Sigmoid colon (tissue), 7 donors: ENCODE measurements around the gene PARD3. TPM values are rescaled to one million over a fixed set of nuclear protein-coding genes. Genes with fewer than 3 reads are reported as not detected.
"Not testable (repeated sequence)": the region's sequence is repeated elsewhere in the genome, so short reads cannot be mapped to it uniquely, and the experiment has no call there.

Source experiments
- DNase-seq: peaks from one replicate; pipeline ENCODE4 v3.0.0-alpha.2; 2019
- H3K27ac ChIP-seq, 4 donors: fragments of 200-600 bp; sonication (generic); one replicate each; pipeline ENCODE4 v1.5.1; 2016 to 2019; ENCODE audit warnings: mild to moderate bottlenecking in 1 of 4
- H3K27me3 ChIP-seq, 3 donors: fragments of 200-600 bp; sonication (generic); one replicate each; pipeline ENCODE4 v1.5.1; 2019; ENCODE audit warnings: mild to moderate bottlenecking in 1 of 3
- H3K36me3 ChIP-seq, 4 donors: fragments of 200-600 bp; sonication (generic); one replicate each; pipeline ENCODE4 v1.5.1; 2016 to 2019
- H3K4me1 ChIP-seq, 4 donors: fragments of 200-600 bp; sonication (generic); one replicate each; pipeline ENCODE4 v1.5.1; 2017 to 2019
- H3K4me3 ChIP-seq, 4 donors: fragments of 200-600 bp; sonication (generic); one replicate each; pipeline ENCODE4 v1.5.1; 2017 to 2019; ENCODE audit warnings: mild to moderate bottlenecking in 2 of 4, moderate library complexity in 1 of 4
- H3K9me3 ChIP-seq, 4 donors: fragments of 200-600 bp in 3 of 4; sonication (generic) in 3 of 4; one replicate each; pipeline versions ENCODE4 v1.5.1 to v1.6.1; 2013 to 2019
- CTCF ChIP-seq, 4 experiments: fragments of 450-650 bp in 3 of 4; fragments of 200-600 bp in 1 of 4; IDR thresholded peaks; one replicate each; pipeline ENCODE4 v1.5.1; 2016 to 2019; ENCODE audit warnings: antibody characterized with exemption in 4 of 4, mild to moderate bottlenecking in 3 of 4, moderate library complexity in 2 of 4
- EP300 ChIP-seq, 4 donors: sonication (generic); formaldehyde crosslinking; IDR thresholded peaks; one replicate each; pipeline ENCODE4 v1.6.1; 2017; ENCODE audit warnings: antibody characterized with exemption in 4 of 4
- POLR2A ChIP-seq, 2 donors: fragments of 450-650 bp; IDR thresholded peaks; one replicate each; pipeline ENCODE4 v1.6.1; 2016; ENCODE audit warnings: antibody characterized with exemption in 2 of 2, mild to moderate bottlenecking in 2 of 2, moderate library complexity in 2 of 2
- POLR2AphosphoS5 ChIP-seq, 4 donors: sonication (generic); formaldehyde crosslinking; IDR thresholded peaks; one replicate each; pipeline ENCODE4 v1.6.1; 2017; ENCODE audit warnings: antibody characterized with exemption in 4 of 4
- WGBS, 2 donors: extraction: QIAGEN DNeasy Blood & Tissue Kit; methylation state at CpG; one replicate each; pipeline ENCODE4 v1.1.7; 2013; 5-methylcytosine and 5-hydroxymethylcytosine counted together
- intact Hi-C: fragments of 100-400 bp; cut with DNase I; formaldehyde crosslinking; loops from one replicate; pipeline ENCODE4 v1.15.1; 2023
- polyA plus RNA-seq, 3 donors: library from polyadenylated mRNA; stranded (reverse); fragments of 200-250 nt; gene quantifications; one replicate each; pipeline ENCODE4 v1.2.3, GENCODE V29; 2013
- total RNA-seq, 4 donors: library from RNA; depleted of rRNA; stranded (reverse); fragments of >200 nt; gene quantifications; one replicate each; pipeline ENCODE4 v1.1.0, GENCODE V29; 2016
- donor health status: healthy with polysubstance abuse.
- donor health status: Bipolar disorder and iron deficiency.
- donor health status: healthy.

Gene PARD3
- total and polyA plus RNA-seq, 7 donors, result 17.5 to 96.4 (median 75.9) TPM

- H3K27me3 ChIP-seq, result no peaks in the 10 kb centered on the region
- no peak overlapping the region for H3K4me3 ChIP-seq
- H3K4me1 ChIP-seq, result no peaks in the 10 kb centered on the region
- no peak for TF ChIP-seq CTCF (IDR thresholded peaks at IDR 0.05)
- no peak for TF ChIP-seq POLR2A (IDR thresholded peaks at IDR 0.05)
- TF ChIP-seq POLR2AphosphoS5 (IDR thresholded peaks at IDR 0.05), result no peak
- no peak for TF ChIP-seq EP300 (IDR thresholded peaks at IDR 0.05)
- no peak for DNase-seq
- no peaks in the 10 kb centered on the region for H3K36me3 ChIP-seq
- 80 to 83% methylated on average over 2 of the region's 2 CpGs for WGBS, 2 donors
- H3K9me3 ChIP-seq, result no peaks in the 10 kb centered on the region
- no peak overlapping the region for H3K27ac ChIP-seq
- intact Hi-C loops, result no loop called here
Observed at GRCh38 chr10:34845070-34845469, 30.0 kb upstream of the PARD3 start.

DNA sequence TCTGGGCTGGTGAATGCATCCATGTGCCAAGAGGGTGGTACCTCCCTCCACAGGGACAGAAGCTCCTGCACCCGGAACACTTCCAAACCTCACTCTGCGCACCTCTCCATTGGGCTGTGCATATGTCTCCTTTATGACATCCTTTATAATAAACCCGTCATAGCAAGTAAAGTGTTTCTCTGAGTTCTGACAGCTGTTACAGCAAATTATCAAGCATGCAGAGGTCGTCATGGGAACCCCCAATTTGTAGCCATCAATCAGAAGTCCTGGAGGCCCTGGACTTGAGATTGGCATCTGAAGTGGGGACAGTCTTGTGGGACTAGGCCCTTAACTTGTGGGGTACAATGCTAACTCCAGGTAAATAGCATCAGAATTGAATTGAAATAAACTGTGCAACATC is 29.4 kb upstream of the PARD3 start:
- DNase-seq, result no peak
- no peaks in the 10 kb centered on the region for H3K36me3 ChIP-seq
- H3K27ac ChIP-seq, result no peak overlapping the region
- H3K4me3 ChIP-seq, result no peak overlapping the region
- no peaks in the 10 kb centered on the region for H3K9me3 ChIP-seq
- 88% methylated on average over 4 of the region's 4 CpGs for WGBS, 2 donors
- H3K4me1 ChIP-seq, result no peaks in the 10 kb centered on the region
- H3K27me3 ChIP-seq, result no peaks in the 10 kb centered on the region
- intact Hi-C loops, result no loop called here
- no peak for TF ChIP-seq POLR2A (IDR thresholded peaks at IDR 0.05)
- TF ChIP-seq CTCF (IDR thresholded peaks at IDR 0.05), result no peak
- no peak for TF ChIP-seq POLR2AphosphoS5 (IDR thresholded peaks at IDR 0.05)
- TF ChIP-seq EP300 (IDR thresholded peaks at IDR 0.05), result no peak

DNA sequence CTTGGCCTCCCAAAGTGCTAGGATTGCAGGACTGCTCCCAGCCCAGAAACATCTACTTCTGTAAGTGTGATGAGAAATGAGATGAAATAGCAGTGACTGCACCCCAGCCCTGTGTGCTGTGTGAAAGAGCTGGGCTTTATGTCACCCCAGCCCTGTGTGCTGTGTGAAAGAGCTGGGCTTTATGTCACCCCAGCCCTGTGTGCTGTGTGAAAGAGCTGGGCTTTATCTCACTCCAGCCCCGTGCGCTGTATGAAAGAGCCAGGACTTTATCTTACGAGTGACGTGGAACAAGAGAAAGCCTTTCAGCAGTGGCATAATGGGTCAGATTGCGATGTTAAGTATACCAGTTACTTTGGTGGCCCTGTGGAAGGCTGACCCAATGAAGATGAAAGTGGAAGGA is 28.4 kb upstream of the PARD3 start:
- DNase-seq, result not testable (repeated sequence)

GRCh38 chr10:34838366-34838900 is 23.3 kb upstream of the PARD3 start:
- no peaks in the 10 kb centered on the region for H3K36me3 ChIP-seq
- no peaks in the 10 kb centered on the region for H3K9me3 ChIP-seq
- DNase-seq, result no peak
- H3K4me3 ChIP-seq, result no peak overlapping the region
- intact Hi-C loops, result no loop called here
- H3K27me3 ChIP-seq, result no peaks in the 10 kb centered on the region
- no peak overlapping the region for H3K27ac ChIP-seq
- no peaks in the 10 kb centered on the region for H3K4me1 ChIP-seq
- WGBS, 2 donors, result 88% methylated on average over 5 of the region's 5 CpGs
- TF ChIP-seq CTCF (IDR thresholded peaks at IDR 0.05) (no peak), EP300 (IDR thresholded peaks at IDR 0.05) (no peak), POLR2AphosphoS5 (IDR thresholded peaks at IDR 0.05) (no peak), POLR2A (IDR thresholded peaks at IDR 0.05) (no peak)

More for the DNA sequence above, 28.4 kb upstream of the PARD3 start:
- H3K9me3 ChIP-seq, H3K27me3 ChIP-seq, H3K4me3 ChIP-seq, H3K4me1 ChIP-seq, H3K36me3 ChIP-seq, intact Hi-C loops, H3K27ac ChIP-seq: not testable (repeated sequence)
- WGBS, 2 donors, result 94 to 96% methylated on average over 5 of the region's 5 CpGs

DNA sequence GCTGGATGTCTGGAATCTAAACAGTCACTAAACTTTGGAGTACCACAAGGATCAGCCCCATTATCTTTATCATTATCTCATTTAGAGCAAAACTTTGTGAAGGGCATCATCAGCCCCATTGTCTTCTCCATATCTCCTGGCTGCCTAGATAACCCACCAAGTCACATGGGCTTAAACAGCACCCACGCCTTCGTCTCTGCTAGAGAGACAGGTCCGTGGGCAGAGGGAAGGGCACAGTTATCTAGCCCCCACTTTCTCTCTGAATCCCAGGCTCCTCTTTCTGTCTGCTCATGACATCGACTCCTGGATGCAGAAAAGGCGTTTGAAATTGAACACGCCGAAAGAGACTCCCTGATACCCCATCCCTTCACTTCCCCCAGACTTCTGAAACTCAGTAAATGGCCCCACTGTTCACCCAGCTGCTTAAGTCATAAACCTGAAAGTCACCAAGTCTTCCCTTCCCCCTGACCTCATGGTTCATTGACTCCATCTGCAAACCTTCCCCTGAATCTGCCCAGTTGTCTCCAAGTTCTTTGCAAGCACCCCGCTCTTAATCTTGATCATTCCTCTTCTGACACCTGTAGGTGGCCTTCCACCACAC is 20.9 kb upstream of the PARD3 start:
- 86 to 95% methylated on average over 8 of the region's 8 CpGs for WGBS, 2 donors
- DNase-seq, result no peak
- Histone ChIP-seq H3K27ac (no peak overlapping the region), H3K9me3 (no peaks in the 10 kb centered on the region), H3K36me3 (no peaks in the 10 kb centered on the region), H3K4me3 (no peak overlapping the region), H3K27me3 (no peaks in the 10 kb centered on the region), H3K4me1 (no peaks in the 10 kb centered on the region)
- TF ChIP-seq POLR2A (IDR thresholded peaks at IDR 0.05), result no peak
- TF ChIP-seq EP300 (IDR thresholded peaks at IDR 0.05), result no peak
- TF ChIP-seq POLR2AphosphoS5 (IDR thresholded peaks at IDR 0.05), result no peak
- no peak for TF ChIP-seq CTCF (IDR thresholded peaks at IDR 0.05)
- intact Hi-C loops, result no loop called here
